CD4-positive, alpha-beta T cell (primary cell): ENCODE data around the gene ARFIP1. TPM values are rescaled to one million over a fixed set of nuclear protein-coding genes. Genes with fewer than 3 reads are reported as not detected.

Source experiments
- ATAC-seq: fragments of 200-7000 bp; cut with Tn5 transposase; one replicate; pipeline ENCODE4 v1.10.0; 2022; ENCODE audit warnings: mild to moderate bottlenecking; ENCODE audit not compliant: poor library complexity
- CTCF ChIA-PET: fragments of 350-600 bp; sonication (Branson Sonifier 250); formaldehyde crosslinking; loops from one replicate; lab custom pipeline; 2021; ENCODE audit warnings: antibody characterized with exemption, inconsistent platforms; lab: Charles Lee
- POLR2A ChIA-PET: fragments of 350-600 bp; sonication (Branson Sonifier 250); formaldehyde crosslinking; loops from one replicate; lab custom pipeline; 2021; ENCODE audit warnings: antibody characterized with exemption, inconsistent platforms; lab: Charles Lee
- DNase-seq, 14 experiments: peaks; one replicate each; pipeline ENCODE4 v3.0.0-alpha.2; 2013 to 2020; ENCODE audit warnings: mixed read lengths in 2 of 14
- H3K27ac ChIP-seq, 2 donors: one replicate each; pipeline versions ENCODE4 v1.5.1 to v1.7.0; 2013; ENCODE audit warnings: low read length in 2 of 2, low read depth in 1 of 2, mild to moderate bottlenecking in 1 of 2
- H3K27me3 ChIP-seq, 2 experiments: 1 replicate in 1 of 2; 2 replicates in 1 of 2; pipeline versions ENCODE4 v1.6.1 to v1.7.0; 2013; ENCODE audit warnings: low read length in 2 of 2, control low read depth in 1 of 2, mild to moderate bottlenecking in 1 of 2, moderate library complexity in 1 of 2; ENCODE audit not compliant: insufficient read depth in 2 of 2, control insufficient read depth in 1 of 2
- H3K36me3 ChIP-seq: one replicate; pipeline ENCODE4 v1.6.1; 2013; ENCODE audit warnings: low read length, control low read depth; ENCODE audit not compliant: insufficient read depth
- H3K4me1 ChIP-seq: one replicate; pipeline ENCODE4 v1.6.1; 2013; ENCODE audit warnings: low read length, control low read depth; ENCODE audit not compliant: insufficient read depth
- H3K4me3 ChIP-seq: one replicate; pipeline ENCODE4 v1.5.1; 2013; ENCODE audit warnings: mild to moderate bottlenecking, low read length, moderate library complexity
- H3K9me3 ChIP-seq, 2 experiments: 1 replicate in 1 of 2; 2 replicates in 1 of 2; pipeline versions ENCODE4 v1.6.1 to v1.7.0; 2013; ENCODE audit warnings: low read length in 2 of 2, mild to moderate bottlenecking in 2 of 2, control low read depth in 1 of 2, moderate library complexity in 1 of 2; ENCODE audit not compliant: control insufficient read depth in 1 of 2, insufficient read depth in 1 of 2
- H3K27ac Mint-ChIP-seq: one replicate; pipeline ENCODE4 v1.8.0; 2020; ENCODE audit warnings: mixed read lengths
- H3K27me3 Mint-ChIP-seq: one replicate; pipeline ENCODE4 v1.8.0; 2021; ENCODE audit warnings: mixed read lengths
- H3K36me3 Mint-ChIP-seq: one replicate; pipeline ENCODE4 v1.8.0; 2021; ENCODE audit warnings: low read depth, mixed read lengths
- H3K4me1 Mint-ChIP-seq: one replicate; pipeline ENCODE4 v1.8.0; 2021; ENCODE audit warnings: low read depth, mixed read lengths
- H3K4me3 Mint-ChIP-seq: one replicate; pipeline ENCODE4 v1.8.0; 2020; ENCODE audit warnings: mild to moderate bottlenecking, mixed read lengths
- H3K9me3 Mint-ChIP-seq: one replicate; pipeline ENCODE4 v1.8.0; 2020; ENCODE audit warnings: mixed read lengths
- intact Hi-C, 2 experiments: fragments of 100-400 bp; cut with DNase I in 1 of 2; cut with micrococcal nuclease in 1 of 2; formaldehyde crosslinking; loops; one replicate each; pipeline versions ENCODE4 v1.15.1 to v1.9.0; 2023 to 2025; cut with DNase I, micrococcal nuclease
- total RNA-seq, 174 experiments: library from RNA in 2 of 174; stranded (reverse) in 2 of 174; gene quantifications; one replicate each; pipeline ENCODE4 v1.2.3 and lab custom pipeline; 2021 to 2026
- TF ChIP-seq, protein P1 (sequence below): fragments of 200-600 bp; IDR thresholded peaks from one replicate; pipeline ENCODE4 v1.8.0; 2022; ENCODE audit warnings: antibody characterized with exemption, mild to moderate bottlenecking

Gene ARFIP1
- total RNA-seq, 2 experiments from 2014 or later = 2.6 to 3.0 TPM

DNA sequence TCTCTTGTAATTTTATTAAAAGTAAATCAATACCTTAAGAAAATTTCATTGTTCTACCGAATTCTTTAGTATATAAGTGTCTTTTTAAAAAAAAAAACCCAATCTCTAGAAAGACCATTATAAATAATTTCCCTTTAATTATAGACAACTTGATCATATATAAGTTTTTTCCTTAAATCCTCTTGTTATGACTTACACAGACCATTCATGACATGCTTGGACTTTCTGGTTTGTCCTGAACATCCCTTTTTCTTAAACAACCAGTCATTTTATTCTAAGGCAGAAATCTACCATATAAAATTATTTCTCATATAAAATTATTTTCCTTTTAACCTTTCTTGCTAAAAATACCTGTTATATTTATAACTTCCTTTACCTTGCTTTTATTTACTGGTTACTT, 141.0 kb downstream of the ARFIP1 start:
- ChIA-PET POLR2A (no interaction called here), CTCF (no interaction called here)
- peaks cover 5% of the 10 kb centered on the region for H3K9me3 Mint-ChIP-seq
- Histone ChIP-seq H3K9me3 (peaks cover 5 to 10% of the 10 kb centered on the region in 2 experiments), H3K4me1 (no peaks in the 10 kb centered on the region), H3K36me3 (no peaks in the 10 kb centered on the region), H3K4me3 (no peak overlapping the region), H3K27me3 (no peaks in the 10 kb centered on the region), H3K27ac (no peak overlapping the region)
- H3K4me1 Mint-ChIP-seq = no peaks in the 10 kb centered on the region
- DNase-seq (no peak), ATAC-seq (no peak)
- H3K27ac Mint-ChIP-seq = no peak overlapping the region
- peaks cover 3% of the 10 kb centered on the region for H3K27me3 Mint-ChIP-seq
- intact Hi-C loops = no loop called here
- TF ChIP-seq, protein P1, sequence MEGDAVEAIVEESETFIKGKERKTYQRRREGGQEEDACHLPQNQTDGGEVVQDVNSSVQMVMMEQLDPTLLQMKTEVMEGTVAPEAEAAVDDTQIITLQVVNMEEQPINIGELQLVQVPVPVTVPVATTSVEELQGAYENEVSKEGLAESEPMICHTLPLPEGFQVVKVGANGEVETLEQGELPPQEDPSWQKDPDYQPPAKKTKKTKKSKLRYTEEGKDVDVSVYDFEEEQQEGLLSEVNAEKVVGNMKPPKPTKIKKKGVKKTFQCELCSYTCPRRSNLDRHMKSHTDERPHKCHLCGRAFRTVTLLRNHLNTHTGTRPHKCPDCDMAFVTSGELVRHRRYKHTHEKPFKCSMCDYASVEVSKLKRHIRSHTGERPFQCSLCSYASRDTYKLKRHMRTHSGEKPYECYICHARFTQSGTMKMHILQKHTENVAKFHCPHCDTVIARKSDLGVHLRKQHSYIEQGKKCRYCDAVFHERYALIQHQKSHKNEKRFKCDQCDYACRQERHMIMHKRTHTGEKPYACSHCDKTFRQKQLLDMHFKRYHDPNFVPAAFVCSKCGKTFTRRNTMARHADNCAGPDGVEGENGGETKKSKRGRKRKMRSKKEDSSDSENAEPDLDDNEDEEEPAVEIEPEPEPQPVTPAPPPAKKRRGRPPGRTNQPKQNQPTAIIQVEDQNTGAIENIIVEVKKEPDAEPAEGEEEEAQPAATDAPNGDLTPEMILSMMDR = no peak
- H3K4me3 Mint-ChIP-seq = no peak overlapping the region
- H3K36me3 Mint-ChIP-seq = peaks cover 27% of the 10 kb centered on the region

DNA sequence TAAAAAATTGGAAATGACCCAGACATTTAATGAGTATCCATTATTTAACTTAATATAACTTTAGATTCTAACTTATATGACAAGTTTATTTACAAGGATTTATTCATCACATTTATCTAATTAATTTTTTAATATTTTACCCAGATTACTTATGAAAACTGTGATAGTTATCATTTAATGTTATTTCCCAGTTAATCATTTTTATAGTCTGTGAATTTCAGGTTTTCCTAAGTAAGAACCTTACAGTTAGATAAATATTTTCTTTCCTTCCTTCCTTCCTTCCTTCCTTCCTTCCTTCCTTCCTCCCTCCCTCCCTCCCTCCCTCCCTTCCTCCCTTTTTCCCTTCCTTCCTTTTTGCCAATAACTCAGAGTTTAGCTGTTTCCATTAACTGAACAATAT, 141.5 kb downstream of the ARFIP1 start:
- H3K27ac Mint-ChIP-seq = no peak overlapping the region
- ATAC-seq = no peak
- intact Hi-C loops = no loop called here
- H3K27ac ChIP-seq = no peak overlapping the region
- no peak for DNase-seq
- H3K36me3 Mint-ChIP-seq = peaks cover 24% of the 10 kb centered on the region
- H3K4me1 Mint-ChIP-seq = no peaks in the 10 kb centered on the region
- no peak overlapping the region for H3K4me3 Mint-ChIP-seq
- H3K27me3 Mint-ChIP-seq = peaks cover 3% of the 10 kb centered on the region
- TF ChIP-seq, protein P1 = no peak
- ChIA-PET CTCF (no interaction called here), POLR2A (no interaction called here)
- H3K36me3 ChIP-seq = no peaks in the 10 kb centered on the region
- no peak overlapping the region for H3K4me3 ChIP-seq
- H3K27me3 ChIP-seq = no peaks in the 10 kb centered on the region
- H3K9me3 ChIP-seq = peaks cover 5 to 10% of the 10 kb centered on the region in 2 experiments
- no peaks in the 10 kb centered on the region for H3K4me1 ChIP-seq
- peaks cover 5% of the 10 kb centered on the region for H3K9me3 Mint-ChIP-seq

DNA sequence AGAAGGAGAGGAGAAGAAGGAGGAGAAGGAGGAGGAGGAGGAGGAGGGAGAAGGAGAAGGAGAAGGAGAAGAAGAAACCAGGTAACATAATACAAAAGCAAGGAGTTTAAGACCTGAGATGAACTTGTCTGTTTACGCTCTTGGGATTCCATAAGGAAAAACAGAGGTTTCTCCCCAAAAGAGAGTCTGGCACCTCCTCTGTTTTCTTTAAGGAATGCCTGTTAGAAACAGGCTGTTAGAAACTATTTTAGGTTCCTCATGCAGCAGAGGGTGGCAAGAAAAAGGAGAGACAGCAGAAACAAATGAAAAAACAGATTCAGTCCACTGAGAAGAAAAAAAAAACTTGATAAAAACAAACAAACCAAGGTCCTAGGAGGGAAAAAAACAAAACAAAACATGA, 146.1 kb downstream of the ARFIP1 start:
- Histone ChIP-seq H3K4me3 (no peak overlapping the region), H3K4me1 (no peaks in the 10 kb centered on the region), H3K27ac (no peak overlapping the region), H3K27me3 (peaks cover 3 to 4% of the 10 kb centered on the region in 2 experiments), H3K9me3 (no peaks in the 10 kb centered on the region), H3K36me3 (no peaks in the 10 kb centered on the region)
- H3K36me3 Mint-ChIP-seq = peaks cover 3% of the 10 kb centered on the region
- H3K9me3 Mint-ChIP-seq = peaks cover under 1% of the 10 kb centered on the region
- no peak for ATAC-seq
- no peak for DNase-seq
- TF ChIP-seq, protein P1 = no peak
- no peak overlapping the region for H3K4me3 Mint-ChIP-seq
- POLR2A ChIA-PET = no interaction called here
- CTCF ChIA-PET = no interaction called here
- intact Hi-C loops = no loop called here
- H3K4me1 Mint-ChIP-seq = no peaks in the 10 kb centered on the region
- H3K27ac Mint-ChIP-seq = no peak overlapping the region
- H3K27me3 Mint-ChIP-seq = peaks cover 12% of the 10 kb centered on the region
